Dedifferentiated amniotic fluid mesenchymal stem cell (primary cell): ENCODE results near the gene NFS1.

Experiments
- DNase-seq: peaks from one replicate; pipeline ENCODE4 v3.0.0-alpha.2; 2016; ENCODE audit errors: extremely low spot score

NFS1 gene

GRCh38 chr20:35674921-35675320 lies 24.2 kb downstream of the NFS1 start:
- no peak for DNase-seq

- no peak for DNase-seq
Observed at GRCh38 chr20:35673884-35674283, 25.3 kb downstream of the NFS1 start.

GRCh38 chr20:35669681-35670080 lies 29.5 kb downstream of the NFS1 start:
- DNase-seq: no peak

- no peak for DNase-seq
Observed at GRCh38 chr20:35669221-35669620, 29.9 kb downstream of the NFS1 start.

- DNase-seq: no peak
Observed at GRCh38 chr20:35665949-35666288, 33.2 kb downstream of the NFS1 start.

GRCh38 chr20:35664466-35665206 lies 34.5 kb downstream of the NFS1 start, which contains the start of the genes CPNE1 and RBM12:
CPNE1 (minus strand) TSS chr20:35664900; CDS start chr20:35632923, 31,977 bp downstream.
RBM12 (minus strand) TSS chr20:35664900; CDS start chr20:35655322, 9,578 bp downstream.
- peak; percentile 90 for DNase-seq

GRCh38 chr20:35663516-35664465 lies 35.4 kb downstream of the NFS1 start:
- no peak for DNase-seq

- DNase-seq: no peak
Observed at GRCh38 chr20:35662551-35662950, 36.6 kb downstream of the NFS1 start.

- DNase-seq: no peak
Observed at GRCh38 chr20:35661908-35662307, 37.2 kb downstream of the NFS1 start.

- no peak for DNase-seq
Observed at GRCh38 chr20:35661053-35661452, 38.1 kb downstream of the NFS1 start.

GRCh38 chr20:35660122-35660937 lies 38.8 kb downstream of the NFS1 start:
- no peak for DNase-seq

- DNase-seq: no peak
Observed at GRCh38 chr20:35657271-35657670, 41.9 kb downstream of the NFS1 start.

- no peak for DNase-seq
Observed at GRCh38 chr20:35654415-35654814, 44.7 kb downstream of the NFS1 start.

- DNase-seq: no peak
Observed at GRCh38 chr20:35653893-35654292, 45.3 kb downstream of the NFS1 start.

GRCh38 chr20:35653430-35653734 lies 45.8 kb downstream of the NFS1 start:
- DNase-seq: no peak

GRCh38 chr20:35652641-35653429 lies 46.3 kb downstream of the NFS1 start:
- no peak for DNase-seq

GRCh38 chr20:35651958-35652357 lies 47.2 kb downstream of the NFS1 start:
- DNase-seq: no peak

- DNase-seq: no peak
Observed at GRCh38 chr20:35650632-35651031, 48.5 kb downstream of the NFS1 start.

GRCh38 chr20:35648836-35649235 lies 50.3 kb downstream of the NFS1 start:
- DNase-seq: no peak

- DNase-seq: no peak
Observed at GRCh38 chr20:35644806-35645205, 54.3 kb downstream of the NFS1 start.

GRCh38 chr20:35643045-35643444 lies 56.1 kb downstream of the NFS1 start:
- no peak for DNase-seq
